Measurements from ENCODE around the gene KCNJ11. TPM values are rescaled to one million over a fixed set of nuclear protein-coding genes. Genes with fewer than 3 reads are reported as not detected.
"Not testable (repeated sequence)": the region's sequence is repeated elsewhere in the genome, so short reads cannot be mapped to it uniquely, and the experiment has no call there.

KCNJ11 gene
- 6.6 TPM for polyA plus RNA-seq (2012; ENCODE audit: insufficient read depth, insufficient read length)

DNA sequence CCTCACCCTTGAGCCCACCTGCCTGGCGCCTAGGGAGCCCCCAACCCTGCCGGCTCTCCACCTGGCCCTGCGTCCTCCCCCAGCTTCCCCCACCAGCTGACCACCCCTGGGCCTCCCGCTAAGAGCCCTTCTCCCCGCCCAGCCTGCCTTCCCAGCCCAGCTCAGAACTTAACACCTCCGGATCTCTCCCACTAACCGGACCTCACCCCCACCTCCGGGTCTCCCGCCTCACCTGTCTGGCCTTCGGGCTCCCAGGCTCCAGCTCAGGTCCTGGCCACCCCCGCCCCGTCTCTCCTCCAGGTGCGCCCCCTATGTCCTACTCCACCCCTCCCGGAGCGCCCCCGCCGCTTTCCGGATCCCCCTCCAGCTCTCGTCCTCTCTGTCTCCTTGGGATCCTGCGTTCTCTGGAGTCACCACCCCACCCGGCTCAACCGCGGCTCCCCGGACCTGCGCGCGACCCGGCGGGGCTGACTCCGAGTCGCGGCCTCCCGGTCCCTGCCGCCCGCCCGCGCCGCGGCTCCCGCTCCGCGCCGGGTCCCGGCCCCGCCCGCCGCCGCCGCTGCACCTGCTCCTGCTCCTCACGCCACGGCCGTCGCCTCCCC is at the start of gene KCNJ11:
Gene KCNJ11 (minus strand): TSS at position 51 of the 602 bp plus-strand sequence. CDS start 568 bp downstream, outside the sequence.
- H3K4me3 ChIP-seq (ENCODE audit: low read length): peak within 1 kb of the TSS; percentile 57
- DNase-seq (ENCODE audit: low read depth, low spot score): no peak

DNA sequence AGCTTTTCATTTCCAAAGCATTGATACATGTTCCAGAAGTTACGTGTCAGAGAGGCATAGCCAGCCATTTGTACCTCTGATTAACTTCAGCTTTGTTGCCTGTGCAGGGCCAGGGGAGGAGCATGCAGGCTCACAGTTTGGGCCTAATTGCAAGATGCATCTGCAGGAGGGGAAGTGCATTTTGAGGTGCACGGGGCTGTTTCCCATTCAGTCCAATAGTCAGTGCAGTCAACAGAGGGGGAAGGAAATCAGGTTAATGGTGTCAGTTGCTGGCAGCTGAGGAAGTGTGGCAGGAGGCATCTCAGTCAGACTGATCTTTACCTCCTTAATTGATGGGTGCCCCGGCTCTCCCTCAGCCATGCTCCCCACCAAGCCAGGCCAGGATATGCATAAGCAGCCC is 48.9 kb upstream of the KCNJ11 start:
- DNase-seq (ENCODE audit: low read depth, low spot score): no peak
- no peak overlapping the region for H3K4me3 ChIP-seq (ENCODE audit: low read length)

DNA sequence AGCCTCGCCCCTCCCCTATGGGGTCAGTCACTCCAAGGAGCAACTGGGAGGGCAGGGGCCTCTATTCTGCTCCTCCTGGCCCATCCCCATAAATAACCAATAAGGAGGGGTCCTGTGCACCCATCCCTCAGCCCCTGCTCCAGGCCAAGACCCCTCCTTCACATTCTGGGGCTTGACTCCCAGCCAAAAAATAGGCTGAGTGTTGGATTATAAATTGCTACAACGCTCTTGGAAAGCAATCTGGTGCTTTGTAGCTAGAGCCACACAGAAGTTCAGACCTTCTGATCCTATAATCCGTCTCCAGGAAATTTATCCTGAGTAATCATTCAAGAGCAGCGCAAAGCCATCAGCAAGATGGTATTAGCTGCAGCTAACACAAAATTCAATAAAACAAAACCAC is 45.6 kb upstream of the KCNJ11 start:
- DNase-seq (ENCODE audit: low read depth, low spot score): no peak
- H3K4me3 ChIP-seq (ENCODE audit: low read length): no peak overlapping the region

DNA sequence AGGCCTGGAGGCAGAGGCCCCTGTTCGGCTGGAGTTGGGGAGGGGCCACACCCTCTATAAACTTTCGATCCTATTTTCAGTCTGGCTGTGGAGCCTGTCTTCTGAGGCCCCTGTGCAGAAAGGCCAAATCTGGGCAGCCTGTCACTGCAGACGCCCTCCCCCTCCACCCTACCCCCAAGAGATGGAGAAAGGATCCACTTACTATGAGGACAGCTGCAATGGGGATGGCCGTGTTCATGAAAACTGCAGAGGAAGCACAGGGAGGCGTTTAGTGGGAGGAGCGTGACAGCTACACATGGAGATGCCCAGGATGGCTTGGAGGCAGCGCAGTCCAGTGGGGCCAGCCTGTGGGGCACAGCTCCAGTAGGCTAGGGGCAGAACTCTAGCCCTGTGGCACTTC is 43.5 kb upstream of the KCNJ11 start:
- DNase-seq (ENCODE audit: low read depth, low spot score): no peak
- H3K4me3 ChIP-seq (ENCODE audit: low read length): no peak overlapping the region

DNA sequence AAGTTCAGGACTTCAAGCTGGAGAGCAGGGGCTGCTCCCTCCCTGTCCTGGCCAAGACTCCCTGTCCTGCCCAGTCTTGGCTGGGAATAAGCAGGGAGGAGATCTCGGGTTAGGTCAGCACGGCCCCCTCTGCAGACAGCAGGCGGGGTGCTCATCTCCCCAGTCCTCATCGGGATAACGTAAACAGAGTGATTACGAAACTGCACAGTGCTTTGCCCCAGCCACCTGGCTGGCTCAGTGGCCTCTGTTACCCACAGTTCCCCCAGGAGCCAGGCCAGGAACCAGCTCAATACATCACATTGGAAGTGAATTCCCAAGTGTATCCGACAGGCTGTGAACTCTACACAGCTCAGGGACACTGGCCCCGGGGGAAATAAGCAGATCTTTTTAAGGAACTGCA is 42.7 kb upstream of the KCNJ11 start:
- H3K4me3 ChIP-seq (ENCODE audit: low read length): no peak overlapping the region
- no peak for DNase-seq (ENCODE audit: low read depth, low spot score)

DNA sequence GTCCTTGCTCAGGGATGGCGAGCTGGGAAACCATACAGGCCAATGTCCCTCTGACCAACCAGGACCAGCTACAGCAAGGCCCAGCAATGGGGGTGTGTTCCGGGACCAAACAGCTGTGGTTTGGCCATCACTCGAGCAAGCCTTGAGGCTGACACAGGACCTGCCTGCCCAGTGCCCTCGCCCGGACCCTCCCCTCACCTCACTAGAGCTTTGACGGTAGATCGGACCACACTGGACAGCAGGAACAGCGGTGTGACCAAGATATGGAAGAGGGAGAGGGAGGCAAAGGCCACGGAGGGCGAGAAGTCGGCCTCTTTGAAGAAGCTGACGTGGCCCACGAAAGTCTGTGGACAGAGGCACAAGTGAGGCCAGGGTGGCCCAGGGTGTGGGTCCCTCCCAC is 42.2 kb upstream of the KCNJ11 start:
- H3K4me3 ChIP-seq (ENCODE audit: low read length): no peak overlapping the region
- DNase-seq (ENCODE audit: low read depth, low spot score): no peak

DNA sequence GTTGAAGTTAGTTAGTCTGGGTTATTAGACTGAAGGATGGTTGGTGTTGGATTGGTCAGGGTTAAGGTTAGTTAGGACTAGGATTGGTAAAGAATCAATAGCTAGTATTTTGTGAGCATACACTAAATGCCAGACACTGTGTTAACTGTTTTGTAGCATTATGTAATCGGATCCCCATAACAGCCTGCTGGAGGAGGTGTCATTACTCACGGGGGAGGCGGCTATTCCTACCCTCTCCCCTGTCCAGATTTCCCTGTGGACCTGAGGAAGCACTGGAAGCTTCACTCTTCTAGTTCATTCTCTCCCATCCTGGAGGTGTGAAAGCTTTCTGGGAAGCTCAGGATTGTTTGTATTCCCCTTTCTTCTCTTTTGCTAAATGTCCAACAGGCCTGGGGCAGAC is 40.5 kb upstream of the KCNJ11 start:
- H3K4me3 ChIP-seq (ENCODE audit: low read length): no peak overlapping the region
- no peak for DNase-seq (ENCODE audit: low read depth, low spot score)

DNA sequence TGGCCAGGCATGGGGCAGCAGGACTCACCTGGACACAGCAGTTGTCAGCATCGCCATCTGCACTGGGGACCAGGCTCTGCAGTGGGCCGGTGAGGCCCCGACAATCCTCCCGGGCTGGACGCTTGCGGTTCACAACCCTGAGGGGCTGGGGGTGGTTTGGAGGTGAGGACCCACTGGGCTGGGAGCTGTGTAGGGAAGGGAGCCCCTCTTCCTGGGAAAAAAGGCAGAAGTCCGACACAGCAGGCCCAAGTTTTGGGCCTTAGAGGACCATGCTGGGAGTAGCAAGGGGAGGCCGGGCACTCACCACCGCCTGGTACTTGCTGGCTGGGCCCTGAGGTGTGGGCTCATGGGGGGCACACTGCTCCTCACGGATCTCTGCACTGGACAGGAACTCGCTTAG is 39.8 kb upstream of the KCNJ11 start:
- DNase-seq (ENCODE audit: low read depth, low spot score): no peak
- no peak overlapping the region for H3K4me3 ChIP-seq (ENCODE audit: low read length)

DNA sequence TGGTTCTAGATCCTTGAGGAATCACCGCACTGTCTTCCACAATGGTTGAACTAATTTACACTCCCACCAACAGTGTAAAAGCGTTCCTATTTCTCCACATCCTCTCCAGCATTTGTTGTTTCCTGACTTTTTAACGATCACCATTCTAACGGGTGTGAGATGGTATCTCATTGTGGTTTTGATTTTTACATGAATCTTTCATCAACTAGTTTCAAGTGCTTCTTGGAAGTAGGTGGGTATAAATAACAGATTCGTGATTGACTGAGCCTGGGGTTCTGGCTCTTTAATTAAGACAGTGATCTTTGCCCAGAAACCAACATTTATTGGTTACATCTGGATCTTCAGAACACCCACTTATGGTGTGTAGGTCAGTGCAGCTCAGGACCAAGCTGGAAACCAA is 37.8 kb upstream of the KCNJ11 start:
- H3K4me3 ChIP-seq (ENCODE audit: low read length): not testable (repeated sequence)
- peak; percentile 72 for DNase-seq (ENCODE audit: low read depth, low spot score)

DNA sequence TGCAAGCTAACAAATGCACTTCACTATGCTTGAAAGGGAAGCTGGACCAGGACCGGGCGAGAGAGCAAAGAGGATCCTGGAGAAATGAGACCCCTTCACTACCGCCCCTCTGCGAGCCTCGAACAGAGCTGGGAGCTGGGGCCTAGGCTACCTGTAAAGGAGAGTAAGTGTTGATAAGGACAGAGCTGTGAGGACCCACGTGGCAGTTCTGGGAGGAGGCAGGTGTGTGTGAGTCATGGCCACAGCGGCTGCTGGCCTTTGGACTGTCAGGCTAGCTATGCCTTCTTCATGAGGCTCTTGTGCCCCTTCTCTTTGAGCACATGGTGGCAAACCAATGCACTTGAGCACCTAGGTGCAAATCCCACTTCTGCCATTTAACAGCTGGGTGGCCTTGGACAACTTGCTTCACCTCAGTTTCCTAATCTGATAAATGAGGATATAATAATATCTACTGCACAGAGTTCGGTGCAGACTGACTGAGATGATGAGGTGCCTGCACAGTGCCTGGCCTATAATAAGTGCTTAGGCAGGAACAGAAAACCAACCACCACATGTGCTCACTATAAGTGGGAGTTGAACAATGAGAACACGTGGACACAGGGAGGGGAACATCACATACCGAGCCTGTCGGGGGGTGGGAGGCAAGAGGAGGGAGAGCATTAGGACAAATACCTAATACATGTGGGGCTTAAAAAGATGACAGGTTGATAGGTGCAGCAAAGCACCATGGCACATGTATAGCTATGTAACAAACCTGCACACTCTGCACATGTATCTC is 35.3 kb upstream of the KCNJ11 start:
- H3K4me3 ChIP-seq (ENCODE audit: low read length): no peak overlapping the region
- no peak for DNase-seq (ENCODE audit: low read depth, low spot score)

DNA sequence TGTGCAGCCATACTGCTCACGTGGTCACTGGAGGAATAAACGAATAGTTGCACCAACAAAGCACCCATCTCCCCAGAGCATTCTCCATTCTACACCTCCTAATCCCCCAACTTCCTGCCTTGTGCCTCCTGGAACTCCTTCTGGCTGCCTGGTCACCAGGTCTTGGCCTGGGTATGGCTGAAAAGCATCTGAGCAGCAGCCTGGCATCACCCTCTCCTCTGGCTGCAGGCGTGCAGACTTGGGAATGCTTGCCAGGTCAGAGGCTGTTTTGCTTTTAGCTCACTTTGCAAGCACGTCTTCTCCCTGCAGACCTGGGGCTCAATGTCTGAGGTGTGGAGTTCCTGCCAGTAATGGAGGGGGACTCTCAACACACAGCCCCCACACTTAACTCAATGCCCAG is 33.3 kb upstream of the KCNJ11 start:
- H3K4me3 ChIP-seq (ENCODE audit: low read length): no peak overlapping the region
- no peak for DNase-seq (ENCODE audit: low read depth, low spot score)

DNA sequence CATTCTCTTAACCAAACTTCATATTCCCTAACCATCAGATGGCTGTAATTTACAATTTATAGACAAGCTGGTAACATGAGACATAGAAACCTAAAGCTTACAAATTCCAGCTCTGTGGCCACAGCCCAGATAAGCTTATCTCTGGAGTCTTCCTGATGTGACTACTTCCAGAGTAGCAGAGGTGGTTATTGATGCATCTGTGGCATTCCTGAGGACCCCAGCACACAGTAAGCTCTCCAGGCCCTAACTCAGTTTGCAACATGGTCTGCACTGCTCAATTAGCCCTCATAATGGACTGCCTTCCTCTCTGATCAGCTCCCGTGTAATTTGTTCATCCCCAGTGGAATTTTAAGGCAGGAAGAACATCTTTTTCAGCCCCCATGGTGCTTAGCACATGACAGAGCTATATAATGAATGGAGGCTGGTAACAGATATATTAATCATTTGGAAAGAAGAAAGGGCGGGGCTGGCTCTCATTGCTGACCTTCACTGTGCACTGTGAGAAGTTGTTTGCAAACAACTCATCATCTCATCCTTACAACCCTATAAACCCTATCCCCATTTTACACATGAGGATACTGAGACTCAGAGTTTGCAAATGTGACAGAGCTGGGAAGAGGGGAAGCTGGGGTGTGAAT is 30.1 kb upstream of the KCNJ11 start:
- DNase-seq (ENCODE audit: low read depth, low spot score): no peak
- H3K4me3 ChIP-seq (ENCODE audit: low read length): no peak overlapping the region

DNA sequence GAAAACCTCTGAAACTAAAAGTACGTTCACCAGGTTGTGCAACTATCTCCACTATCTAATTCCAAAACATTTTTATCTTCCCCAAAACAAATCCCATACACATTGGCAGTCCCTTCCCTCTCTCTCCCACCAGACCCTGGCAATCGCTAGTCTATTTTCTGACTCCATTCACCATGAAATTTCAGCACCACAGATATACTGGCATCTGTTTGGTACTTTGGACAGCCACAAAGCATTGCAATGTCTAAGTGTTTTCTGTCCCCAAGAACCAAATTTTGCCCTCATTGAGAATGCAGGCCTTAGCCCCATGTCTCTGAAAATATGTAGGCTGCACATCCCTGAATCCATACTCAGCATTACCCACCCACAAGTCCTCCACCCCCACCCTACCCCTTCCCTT is 28.0 kb upstream of the KCNJ11 start:
- DNase-seq (ENCODE audit: low read depth, low spot score): no peak
- no peak overlapping the region for H3K4me3 ChIP-seq (ENCODE audit: low read length)

DNA sequence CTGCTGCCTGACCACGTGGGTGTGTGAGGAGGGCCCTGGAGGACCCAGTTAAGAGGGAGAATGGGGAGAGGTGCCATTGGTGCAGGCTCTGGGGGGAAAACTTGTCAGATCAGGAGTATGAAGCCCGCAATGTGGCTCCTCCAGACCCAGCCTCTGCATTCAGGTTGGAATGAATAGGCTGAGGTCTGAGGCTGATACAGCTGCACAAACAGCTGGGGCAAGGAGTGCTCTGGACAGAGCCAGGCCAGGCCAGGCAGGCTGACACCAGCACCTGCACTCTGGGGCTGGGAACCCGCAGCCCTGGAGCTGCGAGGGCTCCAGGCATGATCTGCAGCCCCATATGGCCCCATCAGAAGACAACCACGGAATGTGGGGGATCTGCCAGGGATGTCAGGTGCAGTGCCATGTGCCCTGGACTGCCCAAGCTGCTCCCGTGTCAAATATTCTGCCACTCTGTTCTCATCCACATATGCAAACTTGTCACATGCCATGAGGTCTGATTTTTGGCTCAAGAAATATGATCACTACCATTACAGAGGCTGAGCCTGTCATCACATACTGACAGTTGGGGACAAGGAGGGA is 27.2 kb upstream of the KCNJ11 start:
- H3K4me3 ChIP-seq (ENCODE audit: low read length): no peak overlapping the region
- DNase-seq (ENCODE audit: low read depth, low spot score): no peak

DNA sequence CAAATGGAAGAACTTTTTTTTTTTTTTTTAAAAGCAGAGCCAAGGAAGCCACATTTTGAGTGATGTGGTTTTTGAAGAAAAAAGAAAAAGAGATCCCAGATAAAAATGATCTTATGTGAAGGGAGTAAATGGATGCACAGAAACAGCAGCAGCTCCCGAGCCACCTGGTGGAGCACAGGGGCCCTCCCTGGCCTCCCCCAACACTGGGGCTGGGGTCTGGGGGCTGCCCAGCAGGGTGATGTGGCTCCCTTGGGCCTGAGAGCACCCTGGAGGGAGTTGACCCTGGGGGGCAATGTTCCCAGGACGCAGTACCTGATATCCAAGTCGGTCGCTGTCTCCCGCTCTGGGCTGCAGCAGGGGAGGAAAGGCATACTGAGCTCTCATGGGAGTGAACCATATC is 26.5 kb upstream of the KCNJ11 start:
- peak; percentile 52 for DNase-seq (ENCODE audit: low read depth, low spot score)
- no peak overlapping the region for H3K4me3 ChIP-seq (ENCODE audit: low read length)

DNA sequence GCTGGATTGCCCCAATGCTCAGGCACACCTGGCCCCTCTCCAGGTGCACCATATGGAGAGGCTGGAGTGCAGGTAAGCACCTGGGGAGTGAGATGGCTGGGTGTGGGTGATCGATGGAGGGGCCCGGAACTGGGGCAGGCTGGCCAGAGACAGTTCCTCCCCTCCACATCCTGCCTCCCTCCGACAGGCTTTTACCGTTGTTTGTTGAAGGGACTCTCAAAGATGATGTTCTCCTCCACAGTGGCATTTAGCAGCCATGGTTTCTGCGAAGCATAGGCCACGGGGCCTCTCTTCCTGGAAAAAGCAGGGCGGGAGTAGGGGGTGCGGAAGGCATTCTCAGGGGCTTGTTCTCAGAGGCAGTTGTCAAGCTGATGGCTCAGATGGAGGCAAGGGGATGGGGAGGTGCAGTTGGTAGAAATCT is 25.9 kb upstream of the KCNJ11 start:
- DNase-seq (ENCODE audit: low read depth, low spot score): no peak
- H3K4me3 ChIP-seq (ENCODE audit: low read length): no peak overlapping the region

DNA sequence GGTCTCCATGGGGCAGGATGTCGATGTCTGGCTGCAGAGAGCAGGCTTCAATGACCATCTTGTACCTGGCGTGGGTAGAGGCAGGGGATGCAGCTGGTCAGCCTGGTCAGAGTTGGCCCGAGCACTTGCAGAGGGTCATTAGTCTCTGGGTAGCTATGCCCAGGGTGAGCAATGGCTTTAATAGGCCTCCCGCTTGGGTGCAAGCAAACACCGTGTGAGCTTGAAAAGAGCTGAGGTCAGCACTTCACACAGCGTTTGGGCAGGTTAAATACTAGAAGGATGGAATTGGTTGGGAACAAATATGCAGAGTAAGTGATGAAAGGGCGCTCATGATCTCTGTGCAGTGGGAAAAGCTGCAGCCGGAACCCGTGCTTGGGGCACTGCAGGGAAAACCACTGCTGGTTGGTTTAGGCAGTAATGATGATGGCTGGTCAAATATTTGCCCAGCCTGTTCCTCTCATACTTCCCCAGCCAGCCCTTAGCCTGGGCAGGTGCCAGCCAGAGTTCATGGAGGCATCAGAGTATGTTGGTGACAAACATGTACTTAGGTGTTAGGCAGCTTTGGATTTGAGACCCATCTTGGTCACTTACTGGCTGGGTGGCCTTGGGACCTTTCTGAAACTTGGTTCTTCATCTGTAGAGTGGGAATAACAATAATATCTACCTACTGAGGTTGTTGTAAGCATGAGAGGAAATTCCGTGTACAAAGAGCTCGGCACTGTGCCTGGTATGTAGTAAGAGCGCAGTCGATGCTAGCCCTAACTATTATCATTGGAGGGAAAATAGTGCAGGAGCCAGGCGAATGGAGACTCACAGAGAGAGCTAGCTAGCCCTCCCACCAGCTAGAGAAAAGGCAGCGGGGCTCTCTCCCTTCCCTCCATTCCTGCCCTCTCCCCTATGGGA is 25.2 kb upstream of the KCNJ11 start:
- H3K4me3 ChIP-seq (ENCODE audit: low read length): no peak overlapping the region
- DNase-seq (ENCODE audit: low read depth, low spot score): no peak

DNA sequence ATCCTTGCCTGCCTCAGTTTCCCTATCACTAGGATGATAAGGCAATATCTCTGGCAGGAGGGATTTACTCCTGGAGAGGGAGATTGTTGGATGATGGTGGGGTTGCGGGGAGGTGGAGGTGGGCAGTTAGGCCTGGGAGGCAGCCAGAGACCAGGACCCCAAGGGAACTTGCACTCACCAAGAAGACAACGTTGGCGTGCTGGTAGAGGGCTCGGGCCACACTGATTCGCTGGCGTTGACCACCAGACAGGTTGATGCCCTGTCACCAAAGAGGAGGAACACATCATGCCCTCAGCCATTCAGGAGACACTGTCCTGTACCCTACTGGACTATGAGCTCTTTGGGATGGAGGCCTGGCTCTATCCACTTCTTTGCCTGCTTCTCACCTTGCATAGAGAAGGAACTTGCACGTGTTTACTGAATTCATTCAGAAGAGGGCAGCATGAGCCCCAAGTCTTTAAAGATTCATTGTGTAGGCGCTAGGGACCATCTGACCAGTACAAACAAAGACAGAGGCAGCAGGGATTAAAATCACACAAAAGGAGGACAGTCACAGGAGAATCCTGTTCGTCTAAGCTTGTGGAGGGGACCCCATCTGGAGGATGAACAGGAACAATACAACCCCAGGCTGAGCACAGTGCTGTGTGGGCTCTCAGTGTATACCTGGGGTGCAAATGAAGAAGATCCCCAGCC is 24.2 kb upstream of the KCNJ11 start:
- no peak for DNase-seq (ENCODE audit: low read depth, low spot score)
- no peak overlapping the region for H3K4me3 ChIP-seq (ENCODE audit: low read length)

DNA sequence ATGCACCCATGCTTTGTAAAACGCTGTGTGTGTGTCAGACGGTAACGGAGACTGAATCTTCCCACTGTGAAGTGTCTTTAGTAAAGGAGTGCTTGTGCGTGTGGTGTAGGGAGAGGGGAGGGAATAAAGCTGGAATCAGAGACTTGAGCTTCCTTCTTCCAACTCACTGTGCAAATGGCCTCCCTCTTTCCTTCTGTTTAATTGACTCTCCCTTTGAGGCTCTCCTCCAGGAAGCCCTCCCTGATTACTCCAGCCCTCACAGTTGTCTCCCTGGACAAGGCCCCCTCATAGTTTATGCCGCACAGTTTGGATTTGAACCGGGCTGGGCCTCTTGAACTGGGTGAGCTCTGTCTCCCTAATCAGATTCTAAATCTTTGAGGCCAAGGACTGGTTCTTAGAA is 23.0 kb upstream of the KCNJ11 start:
- H3K4me3 ChIP-seq (ENCODE audit: low read length): no peak overlapping the region
- DNase-seq (ENCODE audit: low read depth, low spot score): no peak
